Smooth muscle cell of trachea (primary cell): ENCODE results near the gene ARHGEF11. TPM values are rescaled to one million over a fixed set of nuclear protein-coding genes. Genes with fewer than 3 reads are reported as not detected.

Source experiments
- total RNA-seq: library from RNA; depleted of rRNA; stranded (reverse); fragments of >200 nt; gene quantifications from 2 replicates; pipeline ENCODE4 v1.2.1, GENCODE V29; 2014

Gene ARHGEF11
- total RNA-seq, result 22.4 and 37.4 TPM in 2 replicates

GRCh38 chr1:157045250-157046218, at the start of gene ARHGEF11:
Gene ARHGEF11, minus strand, starts transcription at chr1:157045742. Its CDS starts 1,412 bp downstream, at chr1:157044330.

GRCh38 chr1:156920233-156921052, 125.1 kb downstream of the ARHGEF11 start, which contains the start of gene LRRC71:
Gene LRRC71, plus strand, starts transcription at chr1:156920632. Its CDS starts 172 bp downstream, at chr1:156920804.

GRCh38 chr1:156893048-156893953, 152.2 kb downstream of the ARHGEF11 start, which contains the start of gene PEAR1:
Gene PEAR1, plus strand, starts transcription at chr1:156893718. Its CDS starts 10,209 bp downstream, at chr1:156903927.

Other genes starting within 250 kb of the ARHGEF11 start
- not detected in 2 replicates for gene SH2D2A, start 228.9 kb downstream of the ARHGEF11 start, total RNA-seq
- gene INSRR, start 186.6 kb downstream of the ARHGEF11 start, total RNA-seq, result under 0.01 TPM in 1 of 2 replicates, not detected in the other
- gene NTRK1, start 184.9 kb downstream of the ARHGEF11 start, total RNA-seq, result not detected in 2 replicates
- gene PEAR1, start 152.0 kb downstream of the ARHGEF11 start, total RNA-seq, result 5.6 and 7.4 TPM in 2 replicates
- gene LRRC71, start 125.1 kb downstream of the ARHGEF11 start, total RNA-seq, result not detected in 2 replicates
- gene ETV3L, start 54.1 kb upstream of the ARHGEF11 start, total RNA-seq, result not detected in 2 replicates
- gene ETV3, start 92.7 kb upstream of the ARHGEF11 start, total RNA-seq, result 12.7 and 13.7 TPM in 2 replicates